Inflammatory macrophage (primary cell): ENCODE results near the gene ASAH2B.

Experiments used
- DNase-seq, 2 donors: peaks; one replicate each; pipeline ENCODE4 v3.0.0-alpha.2; 2020 to 2022

Gene ASAH2B

GRCh38 chr10:50799595-50799994 is 59.9 kb downstream of the ASAH2B start:
- DNase-seq, result no peak

- no peak for DNase-seq
Measured at GRCh38 chr10:50805981-50806622, 66.4 kb downstream of the ASAH2B start.

GRCh38 chr10:50807851-50808776 is 68.4 kb downstream of the ASAH2B start:
- no peak for DNase-seq
